Activated CD8-positive, alpha-beta memory T cell treated with anti-CD3 and anti-CD28 coated beads for 1 hour (primary cell): ENCODE measurements around the gene FHIT.
"Not testable (repeated sequence)": the region's sequence is repeated elsewhere in the genome, so short reads cannot be mapped to it uniquely, and the experiment has no call there.

ENCODE experiments used
- DNase-seq, 2 donors: peaks; one replicate each; pipeline ENCODE4 v3.0.0-alpha.2; 2020; ENCODE audit warnings: low read depth in 1 of 2; ENCODE audit errors: extremely low read depth in 1 of 2

The FHIT gene

DNA sequence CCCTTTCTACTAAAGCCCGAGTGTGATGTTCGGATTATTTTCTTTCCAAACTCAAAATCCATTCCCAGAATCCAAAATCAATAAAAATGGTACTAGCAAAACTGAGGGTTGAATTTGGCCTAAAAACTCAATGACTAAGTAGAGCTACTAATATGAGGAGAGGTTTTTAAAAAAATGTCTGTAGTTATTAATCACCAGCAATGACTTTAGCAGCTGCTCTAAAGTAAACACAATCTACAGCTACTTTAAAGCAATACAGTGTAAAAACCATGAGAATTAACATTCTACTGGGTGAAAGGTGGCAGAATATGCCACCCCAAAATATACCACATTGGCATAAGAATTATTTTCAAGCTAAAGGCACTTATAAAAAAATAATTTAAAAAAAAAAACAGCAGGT, 23.5 kb downstream of the FHIT start:
- DNase-seq: no peak

DNA sequence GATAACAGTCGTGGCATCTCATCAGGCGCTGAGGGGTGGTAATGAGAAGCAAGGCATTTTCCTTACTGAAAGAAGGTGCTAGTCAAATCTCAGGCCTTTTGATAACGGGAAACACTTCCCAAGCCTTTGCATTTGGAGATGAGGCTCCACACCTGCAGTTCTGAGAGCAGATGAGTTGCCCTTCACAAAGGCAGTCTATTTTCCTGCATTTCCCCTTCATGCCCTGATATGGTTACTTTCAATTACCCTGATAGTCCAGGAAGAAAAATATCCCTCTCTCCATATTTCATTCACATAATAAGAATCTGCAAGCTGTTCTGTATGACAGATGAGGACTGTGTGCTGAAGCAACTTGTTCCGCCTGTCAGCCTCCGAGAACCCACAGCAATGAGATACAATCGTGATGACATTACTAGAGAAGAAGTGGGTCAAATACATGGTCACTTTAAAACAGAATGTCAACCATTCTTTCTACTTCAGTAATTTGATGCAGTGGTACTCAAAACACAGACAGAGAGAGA, 25.0 kb downstream of the FHIT start:
- no peak for DNase-seq

DNA sequence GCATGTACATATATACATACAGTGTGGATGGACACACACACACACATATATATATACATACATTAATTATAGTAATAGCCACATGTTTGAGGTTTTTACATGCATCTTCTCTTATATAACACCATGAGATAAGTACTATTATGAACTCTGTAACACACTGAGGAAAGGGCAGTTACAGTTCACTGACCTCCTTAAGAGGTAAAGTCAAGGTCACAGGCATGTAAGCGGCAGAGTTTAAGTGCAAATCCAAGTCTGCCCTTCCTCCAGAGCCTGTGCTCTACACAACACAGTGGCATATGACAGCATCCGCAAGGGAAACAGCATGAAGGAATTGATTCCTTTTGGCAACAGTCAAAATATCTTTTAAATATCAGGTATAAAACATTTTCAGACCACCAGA, 26.4 kb downstream of the FHIT start:
- DNase-seq: no peak

DNA sequence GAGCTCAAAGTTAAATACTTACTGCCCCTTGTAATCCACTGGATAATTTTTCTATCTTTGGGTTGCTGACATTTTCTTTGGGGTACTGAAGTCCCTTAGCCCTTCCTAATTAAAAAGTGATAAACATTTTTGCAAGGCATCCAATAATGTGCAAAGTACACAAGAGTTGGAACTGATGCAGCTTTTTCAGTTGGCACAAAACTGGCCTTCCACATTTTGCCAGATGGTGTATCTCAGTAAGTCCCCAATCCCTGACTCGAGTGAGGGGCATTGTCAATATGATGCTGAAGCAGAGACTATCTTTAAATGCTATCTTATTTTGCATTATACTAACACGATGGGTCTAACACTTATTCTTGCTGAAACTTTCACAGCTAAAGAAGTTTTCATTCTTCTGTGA, 27.8 kb downstream of the FHIT start:
- no peak for DNase-seq

DNA sequence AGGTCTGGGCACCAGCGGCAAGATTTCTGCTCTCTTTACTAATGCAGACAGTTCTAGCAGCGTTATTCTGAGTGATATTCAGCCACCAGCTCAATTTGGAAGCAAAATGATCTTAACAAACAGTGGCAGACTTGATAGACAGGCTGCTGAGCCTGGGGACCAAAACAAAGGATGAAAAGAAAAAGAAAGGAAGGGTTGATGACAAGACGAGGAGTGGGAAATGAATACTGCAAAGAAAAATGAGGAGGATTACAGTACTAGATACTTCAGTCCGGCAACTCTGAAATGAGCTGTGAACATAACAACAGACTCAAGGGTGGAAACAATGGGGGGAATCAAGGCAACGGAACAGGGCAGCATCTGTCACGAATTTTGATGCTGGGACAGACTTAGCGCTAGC, 28.8 kb downstream of the FHIT start:
- DNase-seq: no peak

DNA sequence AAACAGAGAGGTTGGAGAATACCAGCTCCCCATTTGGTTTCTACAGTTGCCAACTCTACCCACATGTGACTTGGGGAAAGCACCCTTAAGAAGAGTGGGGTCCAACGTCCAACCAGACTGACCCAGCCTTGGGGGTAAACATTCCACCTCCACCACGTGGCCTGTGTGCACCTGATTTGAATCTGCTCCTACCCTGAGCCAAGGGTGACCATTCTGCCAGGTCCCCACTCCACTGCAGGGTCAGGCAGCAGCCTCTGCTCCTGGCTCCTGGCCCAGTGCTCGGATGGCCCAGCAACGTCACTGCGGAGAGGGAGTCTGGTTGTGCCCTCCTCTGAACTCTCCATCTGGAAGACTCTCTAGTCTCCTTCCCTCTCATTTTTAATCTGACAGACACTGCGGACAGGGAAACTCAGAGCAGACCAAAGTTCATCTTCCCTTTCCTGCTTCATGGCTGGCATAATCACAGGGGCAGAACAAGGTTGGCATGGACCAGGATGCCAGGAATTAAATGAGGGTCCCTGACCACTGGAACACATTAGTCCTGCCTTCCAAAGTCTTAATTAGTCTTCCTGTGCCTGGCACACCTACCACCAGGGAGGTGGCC, 29.4 kb downstream of the FHIT start:
- no peak for DNase-seq

DNA sequence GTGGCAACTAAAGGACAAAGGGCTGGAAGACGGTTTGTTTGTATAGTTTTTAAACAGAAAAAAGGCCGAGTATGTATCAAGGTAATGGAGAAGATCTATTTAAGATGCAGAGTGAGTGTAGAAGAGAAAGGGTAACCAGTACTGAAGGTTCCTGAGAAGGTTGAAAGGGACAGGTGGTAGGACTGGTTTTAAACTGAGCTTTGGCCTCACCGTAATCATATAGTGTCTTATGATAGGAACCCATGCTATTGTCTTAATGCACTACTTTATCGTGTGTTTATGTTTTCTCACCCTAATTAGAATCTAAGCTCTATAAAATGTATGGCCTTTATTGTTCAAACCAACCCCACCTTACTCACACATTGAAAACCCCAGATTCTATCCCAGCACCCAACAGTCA, 32.7 kb downstream of the FHIT start:
- DNase-seq: no peak

DNA sequence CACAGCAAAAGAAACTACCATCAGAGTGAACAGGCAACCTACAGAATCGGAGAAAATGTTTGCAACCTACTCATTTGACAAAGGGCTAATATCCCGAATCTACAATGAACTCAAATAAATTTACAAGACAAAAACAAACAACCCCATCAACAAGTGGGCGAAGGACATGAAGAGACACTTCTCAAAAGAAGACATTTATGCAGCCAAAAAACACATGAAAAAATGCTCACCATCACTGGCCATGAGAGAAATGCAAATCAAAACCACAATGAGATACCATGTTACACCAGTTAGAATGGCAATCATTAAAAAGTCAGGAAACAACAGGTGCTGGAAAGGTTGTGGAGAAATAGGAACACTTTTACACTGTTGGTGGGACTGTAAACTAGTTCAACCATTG, 35.1 kb downstream of the FHIT start:
- DNase-seq: not testable (repeated sequence)

DNA sequence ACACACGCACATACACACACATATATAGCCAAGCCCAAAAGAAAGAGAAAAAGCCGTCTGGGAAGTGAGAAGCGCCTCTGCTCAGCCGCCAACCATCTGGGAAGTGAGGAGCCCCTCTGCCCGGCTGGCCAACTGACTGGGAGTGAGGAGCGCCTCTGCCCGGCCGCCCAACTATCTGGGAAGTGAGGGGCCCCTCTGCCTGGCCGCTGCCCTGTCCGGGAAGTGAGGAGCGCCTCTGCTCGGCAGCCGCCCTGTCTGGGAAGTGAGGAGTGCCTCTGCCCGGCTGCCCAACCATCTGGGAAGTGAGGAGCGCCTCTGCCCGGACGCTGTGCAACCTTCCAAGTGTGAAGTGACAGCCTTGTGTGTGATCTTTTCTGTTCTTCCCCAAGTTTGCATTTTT, 49.2 kb downstream of the FHIT start:
- no peak for DNase-seq

DNA sequence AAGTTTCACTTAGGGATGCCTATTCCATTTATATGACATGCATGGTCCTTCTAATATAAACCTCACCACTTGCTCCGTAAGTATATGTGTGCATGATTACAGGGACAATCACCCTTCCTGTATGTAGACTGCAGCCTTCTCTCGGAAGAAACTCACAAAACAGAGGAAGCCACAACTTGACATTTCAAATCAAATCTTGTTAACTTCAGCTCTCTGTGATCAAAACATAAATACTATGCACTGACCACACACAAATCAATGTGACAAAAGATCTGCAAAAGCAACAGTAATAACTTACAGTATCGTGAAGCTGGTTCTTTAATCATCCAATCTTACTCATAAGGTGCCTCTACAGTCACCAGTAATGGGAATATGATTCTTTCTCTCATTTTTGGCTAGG, 50.2 kb downstream of the FHIT start:
- no peak for DNase-seq

DNA sequence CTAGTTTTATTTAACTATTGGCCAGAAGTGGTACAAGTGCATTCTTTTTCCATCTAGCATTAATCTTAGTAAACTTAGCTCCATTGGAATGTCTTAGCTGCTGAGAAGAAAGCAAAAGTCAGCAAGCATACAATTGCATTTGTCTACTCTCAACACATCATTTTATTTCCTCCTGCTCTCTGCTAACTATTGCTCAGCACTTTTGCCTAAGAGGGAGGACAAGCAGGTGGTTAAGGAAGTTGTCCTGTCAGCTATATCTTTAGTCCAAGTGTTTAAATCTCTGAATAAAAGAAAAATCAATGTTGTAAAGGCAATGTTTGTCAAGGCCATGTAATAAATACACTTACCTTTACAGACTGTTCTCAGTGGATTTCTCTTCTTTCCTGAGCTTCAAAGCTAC, 51.0 kb downstream of the FHIT start:
- no peak for DNase-seq

DNA sequence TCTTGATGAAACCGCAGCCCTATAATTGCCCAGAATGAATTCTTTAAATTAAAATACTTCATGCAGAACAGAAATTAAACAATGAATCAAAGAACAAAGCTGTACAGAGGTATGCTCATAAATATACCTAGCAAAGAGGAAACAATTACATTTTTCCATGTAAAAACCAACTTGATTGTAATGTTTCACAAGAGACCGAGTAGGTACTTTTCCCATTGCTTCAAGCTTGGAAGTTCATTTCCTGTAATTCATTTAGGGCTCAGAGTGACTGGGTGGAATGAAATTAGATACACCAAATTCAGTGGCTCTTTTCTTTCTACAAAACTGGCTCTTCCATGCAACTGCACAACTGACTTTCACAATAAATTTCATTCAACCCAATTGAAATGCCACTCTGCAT, 51.4 kb downstream of the FHIT start:
- no peak for DNase-seq

DNA sequence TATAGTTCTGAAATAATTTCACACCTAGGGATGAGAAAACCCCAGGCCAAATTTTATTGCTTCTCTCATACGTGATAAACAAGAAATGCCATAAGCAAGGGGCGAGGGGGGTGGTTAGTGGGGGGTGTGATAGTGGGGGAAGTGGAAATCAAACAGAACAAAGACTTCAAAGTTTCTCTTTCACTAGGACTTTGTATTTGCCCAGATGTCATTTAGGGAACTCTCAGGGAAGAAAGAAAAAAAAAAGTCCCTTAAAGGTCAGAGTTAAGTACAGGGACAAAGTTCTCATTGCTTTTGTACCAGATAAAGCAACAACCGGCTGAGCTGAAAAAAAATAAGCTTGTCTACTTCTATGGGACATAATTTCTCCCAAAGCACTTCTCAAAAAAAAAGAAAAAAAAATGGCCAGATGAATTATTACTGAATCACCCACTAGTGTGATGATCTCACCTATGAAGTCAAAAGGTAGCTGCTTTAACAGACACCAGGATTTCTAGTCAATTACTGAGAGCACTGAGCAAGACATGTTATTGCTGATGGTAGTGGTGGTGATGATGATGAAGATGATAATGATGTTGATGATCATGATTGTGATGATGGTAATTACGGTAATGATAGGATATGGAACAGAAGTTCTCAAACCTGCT, 56.2 kb downstream of the FHIT start:
- DNase-seq: no peak

DNA sequence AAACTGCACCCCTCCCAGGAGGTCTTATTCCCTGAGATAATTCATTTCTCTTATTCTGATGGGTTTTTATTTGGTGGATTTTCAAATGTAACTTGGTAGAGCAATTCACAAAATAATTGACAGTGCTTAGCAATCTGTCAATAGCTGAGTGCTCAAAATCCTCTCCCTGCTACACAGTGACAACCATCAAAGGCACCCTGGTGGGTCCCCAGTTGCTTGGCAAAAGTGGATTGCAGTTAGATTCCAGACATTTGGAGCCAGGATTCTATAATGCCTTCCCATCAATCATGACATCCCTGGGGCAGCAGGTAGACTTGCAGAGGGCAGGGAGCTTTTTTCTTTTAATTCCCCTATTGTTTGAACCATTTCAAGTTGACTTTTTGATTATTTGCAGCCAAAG, 59.0 kb downstream of the FHIT start:
- no peak for DNase-seq

DNA sequence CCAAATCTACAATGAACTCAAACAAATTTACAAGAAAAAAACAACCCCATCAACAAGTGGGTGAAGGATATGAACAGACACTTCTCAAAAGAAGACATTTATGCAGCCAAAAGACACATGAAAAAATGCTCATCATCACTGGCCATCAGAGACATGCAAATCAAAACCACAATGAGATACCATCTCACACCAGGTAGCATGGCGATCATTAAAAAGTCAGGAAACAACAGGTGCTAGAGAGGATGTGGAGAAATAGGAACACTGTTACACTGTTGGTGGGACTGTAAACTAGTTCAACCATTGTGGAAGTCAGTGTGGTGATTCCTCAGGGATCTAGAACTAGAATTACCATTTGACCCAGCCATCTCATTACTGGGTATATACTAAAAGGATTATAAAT, 61.0 kb downstream of the FHIT start:
- not testable (repeated sequence) for DNase-seq

DNA sequence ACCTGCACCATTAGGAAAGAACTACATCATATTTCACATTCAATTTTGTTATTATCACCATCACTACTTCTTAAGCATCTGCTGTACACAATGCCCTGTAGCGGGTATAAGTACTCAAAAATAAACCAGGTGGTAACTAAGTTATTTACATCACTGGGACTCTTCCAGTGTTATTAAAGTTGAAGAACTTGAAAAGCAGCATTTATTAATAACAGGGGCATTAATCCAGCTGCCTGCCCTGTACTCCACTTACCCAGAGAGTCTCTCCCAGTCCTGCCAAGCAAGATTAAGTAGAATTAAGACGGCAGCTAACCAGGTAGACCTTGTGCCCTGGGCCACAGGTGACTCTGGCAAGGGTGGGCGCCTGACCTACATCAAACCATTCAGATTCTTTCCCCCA, 65.2 kb downstream of the FHIT start:
- DNase-seq: no peak

DNA sequence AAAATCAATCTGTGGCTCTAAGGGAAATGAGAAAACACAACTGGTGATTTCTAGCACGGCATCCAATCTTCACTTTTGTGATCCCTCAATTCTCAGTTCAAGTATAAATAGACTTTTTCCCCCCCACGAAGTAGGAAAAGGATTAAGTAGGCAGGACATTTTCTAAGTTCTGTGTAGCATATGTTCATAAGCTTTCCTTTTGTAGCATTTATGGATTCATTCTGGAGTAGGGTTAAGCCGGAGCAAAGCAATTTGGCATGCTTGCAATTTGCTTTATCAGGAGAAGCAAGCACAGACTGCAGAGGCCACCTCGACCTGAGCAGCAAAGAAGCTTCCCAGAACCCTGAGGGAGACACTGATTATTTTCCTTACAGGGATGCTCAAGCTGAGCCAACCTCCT, 66.3 kb downstream of the FHIT start:
- DNase-seq: no peak

DNA sequence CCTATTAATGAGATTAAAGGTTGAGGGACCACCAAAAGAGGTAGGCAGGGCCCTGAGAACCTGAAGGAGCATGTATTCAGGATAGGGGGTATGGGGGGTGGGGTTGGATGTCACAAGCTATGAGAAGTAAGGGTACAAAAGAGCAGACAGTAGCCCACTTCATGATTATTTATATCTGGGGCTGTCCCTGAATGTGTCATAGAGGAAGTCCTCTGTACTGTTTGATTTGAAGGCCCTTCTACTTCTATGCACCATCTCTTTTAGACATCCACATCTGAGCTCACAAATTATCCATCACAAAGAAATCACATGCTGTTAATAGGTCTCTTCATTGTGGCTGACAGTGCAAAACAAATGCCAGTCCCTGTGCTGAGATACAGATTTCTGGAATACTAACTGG, 68.6 kb downstream of the FHIT start:
- no peak for DNase-seq

DNA sequence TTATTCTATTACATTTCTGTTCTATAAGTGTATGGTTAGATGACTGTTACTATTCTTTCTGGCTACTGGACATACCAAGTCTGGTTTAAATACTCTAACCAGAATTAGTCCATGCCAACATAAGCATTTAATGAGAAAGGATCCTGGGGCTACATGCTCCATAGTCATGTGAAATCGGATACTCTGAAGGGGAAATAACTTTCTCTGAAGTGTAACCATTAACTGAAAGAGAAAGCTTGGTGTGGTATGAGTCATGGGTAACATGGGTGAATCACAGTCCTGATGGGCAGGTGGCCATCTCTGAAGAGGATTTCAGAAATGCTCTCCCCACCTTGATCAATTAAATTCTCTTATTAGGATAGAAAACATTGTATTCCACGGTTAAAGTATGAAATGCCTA, 69.4 kb downstream of the FHIT start:
- no peak for DNase-seq

DNA sequence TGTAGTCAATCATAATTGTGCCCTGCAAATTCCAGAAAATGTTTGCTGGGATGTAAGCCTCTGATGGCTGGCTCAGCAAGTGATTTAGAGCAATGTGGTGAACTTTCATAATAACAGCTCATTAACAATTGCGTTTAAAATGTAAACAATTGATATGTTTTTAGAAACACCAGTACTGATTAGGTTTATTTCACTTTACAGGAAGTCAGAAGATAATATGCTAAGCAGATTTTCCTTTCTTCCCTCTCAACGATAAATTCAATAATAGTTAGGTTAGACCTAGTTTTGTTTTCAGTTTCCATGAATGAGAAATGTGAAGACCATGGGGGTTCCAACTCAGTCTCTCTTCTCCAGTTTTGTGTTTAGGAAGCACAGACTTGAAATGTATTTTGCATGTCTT, 71.0 kb downstream of the FHIT start:
- DNase-seq: no peak

DNA sequence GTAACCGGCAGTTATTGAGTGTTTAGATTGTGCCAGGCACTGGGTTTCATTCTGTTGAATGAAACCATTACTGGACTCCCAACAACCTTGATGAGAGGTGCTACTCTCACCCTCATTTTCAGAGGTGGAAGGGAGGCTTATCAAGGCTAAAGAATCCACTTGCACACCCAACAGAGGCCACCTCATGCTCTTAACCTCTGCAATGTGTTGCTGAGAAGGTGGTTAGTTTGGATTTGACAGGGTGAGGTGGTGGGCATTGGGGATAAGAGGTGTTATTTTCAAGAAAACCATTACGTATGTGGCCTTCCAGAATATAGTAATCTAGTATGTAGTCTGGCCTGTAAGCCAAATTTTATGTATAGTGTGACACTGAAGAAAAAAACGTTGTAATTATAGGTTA, 73.1 kb downstream of the FHIT start:
- no peak for DNase-seq

DNA sequence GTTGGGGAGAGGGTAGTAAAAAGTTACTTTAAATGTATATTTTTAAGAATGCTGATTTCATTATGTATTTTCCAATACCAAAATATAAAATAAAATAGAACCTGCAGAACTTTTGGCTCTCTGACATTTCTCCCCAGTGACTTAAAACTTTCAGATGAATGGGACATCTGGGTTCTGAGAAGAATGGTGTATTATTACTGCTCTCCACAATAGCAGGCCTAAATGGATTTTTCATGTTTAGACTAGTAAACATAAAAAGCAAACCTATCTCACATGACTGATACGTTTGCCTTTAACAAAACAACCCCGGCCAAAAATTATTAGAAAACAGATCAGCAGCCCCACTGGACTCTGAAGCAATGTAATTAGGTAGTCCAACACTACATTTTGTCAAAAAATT, 73.8 kb downstream of the FHIT start:
- no peak for DNase-seq

DNA sequence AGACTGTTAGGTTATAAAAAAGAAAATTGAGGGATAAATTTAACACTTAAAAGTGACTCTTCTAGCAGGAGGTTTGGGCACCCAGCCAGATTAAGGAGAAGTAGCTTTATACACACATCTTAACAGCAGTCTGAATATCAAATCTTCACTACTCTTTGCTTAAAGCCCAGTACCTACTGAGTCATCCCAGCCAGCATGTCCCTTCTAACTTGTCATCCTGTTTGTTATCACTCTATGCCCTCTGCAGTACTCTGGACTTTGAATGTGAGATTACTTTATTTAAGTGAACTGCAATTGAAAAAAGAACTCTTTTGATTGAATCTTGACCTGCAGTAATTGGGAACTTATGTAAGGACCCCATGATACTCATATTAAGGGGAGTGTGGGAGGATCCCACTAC, 77.6 kb downstream of the FHIT start:
- DNase-seq: no peak
